H1 (cell line): ENCODE data around the gene CHCHD6. TPM values are rescaled to one million over a fixed set of nuclear protein-coding genes. Genes with fewer than 3 reads are reported as not detected.

Experiments used
- SRF ChIP-seq: IDR thresholded peaks from 2 replicates; pipeline ENCODE4 v1.6.1; 2011; ENCODE audit warnings: mild to moderate bottlenecking, low read depth, low read length, moderate library complexity
- polyA plus RNA-seq, 7 experiments: library from polyadenylated mRNA; depleted of rRNA in 3 of 7; stranded (reverse) in 5 of 7; unstranded in 2 of 7; fragments of >200 nt in 5 of 7; fragments of 200-250 nt in 2 of 7; gene quantifications; 1 replicate in 5 of 7; 2 replicates in 1 of 7; 4 replicates in 1 of 7; pipeline versions ENCODE4 v1.2.1 to v1.2.3, GENCODE V29; 2011 to 2013; ENCODE audit warnings: missing spikeins in 2 of 7, mixed read lengths in 2 of 7
- total RNA-seq: library from RNA; stranded (reverse); fragmentation: NEBNext Ultra II Directional; extraction: Animal tissue kit (Norgen Biotek cat#: 25700); gene quantifications from 2 replicates; pipeline ENCODE4 v1.2.1, GENCODE V29; 2021

The CHCHD6 gene
- total and polyA plus RNA-seq, 2 of the 8 experiments (the other 6 are each of a cell fraction or from before 2014, with no cell fraction given), result 32.4 to 37.6 TPM

- no peak for TF ChIP-seq SRF
These were observed 5.0 kb upstream of the CHCHD6 start (continued) for GRCh38 chr3:126699011-126699410.
